ENCODE measurements around the gene FBXO38. TPM values are rescaled to one million over a fixed set of nuclear protein-coding genes. Genes with fewer than 3 reads are reported as not detected.

FBXO38 gene
- total RNA-seq, 2 experiments from 2014 or later: 37.6 to 49.5 TPM

DNA sequence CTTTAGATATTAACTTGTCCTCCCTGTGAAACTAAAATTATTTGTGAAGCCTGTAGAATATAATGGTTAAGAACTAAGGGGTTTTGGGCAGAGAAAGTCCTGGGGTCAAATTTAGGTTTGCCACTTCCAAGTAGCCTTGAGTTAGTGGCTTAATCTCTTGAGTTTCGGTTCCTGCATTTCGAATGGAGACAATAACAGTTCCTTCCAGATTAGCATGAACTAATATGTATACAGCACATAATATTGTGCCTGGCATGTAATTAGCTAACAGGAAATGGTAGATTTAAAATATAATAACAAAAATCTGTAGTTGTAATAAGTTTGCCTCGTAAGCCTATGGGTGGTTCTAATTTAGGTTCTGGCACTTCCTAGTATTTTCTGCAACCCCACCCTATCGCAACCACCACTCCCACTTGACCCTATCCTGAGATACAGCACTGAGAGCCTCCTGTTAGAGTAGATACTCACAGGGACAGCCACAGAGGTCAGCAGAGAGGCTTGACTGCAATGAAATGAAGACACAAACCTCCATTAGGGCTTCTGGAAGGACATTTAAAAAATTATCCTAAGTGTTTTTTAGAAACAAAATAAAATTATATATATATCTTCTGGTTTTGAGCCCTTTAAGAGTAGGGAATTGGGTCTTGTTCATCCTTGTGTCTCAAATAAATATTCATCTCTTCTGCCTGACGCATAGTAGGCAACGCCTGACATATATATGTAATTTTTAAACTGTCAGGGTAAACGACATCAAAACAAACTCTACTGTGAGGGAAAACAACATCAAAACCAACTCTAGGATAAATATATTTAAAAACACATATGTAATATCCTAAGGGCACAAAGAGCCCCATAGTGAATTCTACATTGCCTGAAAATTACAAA, 39.9 kb upstream of the FBXO38 start:
- POLR2A ChIA-PET: no interaction called here
- TF ChIP-seq EZH2phosphoT487 (IDR thresholded peaks at IDR 0.05; ENCODE audit: borderline replicate concordance, low read depth, low read length): no peak
- TF ChIP-seq, protein P1, sequence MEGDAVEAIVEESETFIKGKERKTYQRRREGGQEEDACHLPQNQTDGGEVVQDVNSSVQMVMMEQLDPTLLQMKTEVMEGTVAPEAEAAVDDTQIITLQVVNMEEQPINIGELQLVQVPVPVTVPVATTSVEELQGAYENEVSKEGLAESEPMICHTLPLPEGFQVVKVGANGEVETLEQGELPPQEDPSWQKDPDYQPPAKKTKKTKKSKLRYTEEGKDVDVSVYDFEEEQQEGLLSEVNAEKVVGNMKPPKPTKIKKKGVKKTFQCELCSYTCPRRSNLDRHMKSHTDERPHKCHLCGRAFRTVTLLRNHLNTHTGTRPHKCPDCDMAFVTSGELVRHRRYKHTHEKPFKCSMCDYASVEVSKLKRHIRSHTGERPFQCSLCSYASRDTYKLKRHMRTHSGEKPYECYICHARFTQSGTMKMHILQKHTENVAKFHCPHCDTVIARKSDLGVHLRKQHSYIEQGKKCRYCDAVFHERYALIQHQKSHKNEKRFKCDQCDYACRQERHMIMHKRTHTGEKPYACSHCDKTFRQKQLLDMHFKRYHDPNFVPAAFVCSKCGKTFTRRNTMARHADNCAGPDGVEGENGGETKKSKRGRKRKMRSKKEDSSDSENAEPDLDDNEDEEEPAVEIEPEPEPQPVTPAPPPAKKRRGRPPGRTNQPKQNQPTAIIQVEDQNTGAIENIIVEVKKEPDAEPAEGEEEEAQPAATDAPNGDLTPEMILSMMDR (conservative IDR thresholded peaks at IDR 0.05; ENCODE audit: low read length): no peak
- CTCF ChIA-PET (ENCODE audit: unreplicated experiment): no interaction called here
- H3K4me3 ChIP-seq (ENCODE audit: low read depth, low read length, poor library complexity, severe bottlenecking): no peak overlapping the region
- H3K9me2 ChIP-seq (ENCODE audit: insufficient read depth, low read length): no peaks in the 10 kb centered on the region
- H2AFZ ChIP-seq (ENCODE audit: low read length): no peak overlapping the region
- H3K36me3 ChIP-seq (ENCODE audit: insufficient read depth, low read length): no peaks in the 10 kb centered on the region
- intact Hi-C loops (cut with micrococcal nuclease; ENCODE audit: unreplicated experiment): no loop called here
- H3K9me3 ChIP-seq (ENCODE audit: low read length): no peaks in the 10 kb centered on the region
- no peaks in the 10 kb centered on the region for H4K20me1 ChIP-seq (ENCODE audit: insufficient read depth, low read length)
- H3K4me1 ChIP-seq (ENCODE audit: insufficient read depth, low read length, poor library complexity, severe bottlenecking): no peaks in the 10 kb centered on the region
- DNase-seq (ENCODE audit: low spot score): no peak
- H3K27ac ChIP-seq (ENCODE audit: low read depth, low read length, poor library complexity, severe bottlenecking): no peak overlapping the region
- no peak overlapping the region for H3K4me2 ChIP-seq (ENCODE audit: low read length)
- no TSS peak for BruUV-seq (replicated peaks)
- no peaks in the 10 kb centered on the region for H3K79me2 ChIP-seq (ENCODE audit: insufficient read depth, low read depth, low read length)

DNA sequence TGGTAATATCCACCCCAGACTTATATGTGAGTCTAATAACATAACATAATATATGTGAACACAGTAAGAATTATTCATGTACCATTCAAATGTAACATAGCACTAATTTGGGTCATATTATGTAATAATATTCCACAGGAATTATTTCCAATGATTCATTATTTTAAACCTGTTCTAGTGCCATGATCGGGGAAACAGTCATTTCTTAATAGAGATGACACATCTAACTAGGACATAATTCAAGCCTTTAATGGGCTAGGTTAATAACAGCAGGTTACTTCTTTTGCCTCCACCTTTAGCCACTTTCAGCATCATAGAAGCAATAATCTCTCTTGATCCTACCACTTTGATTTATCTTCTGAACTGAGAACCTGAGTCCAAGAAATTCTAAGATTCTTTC, 36.1 kb upstream of the FBXO38 start:
- no peaks in the 10 kb centered on the region for H3K4me1 ChIP-seq (ENCODE audit: insufficient read depth, low read length, poor library complexity, severe bottlenecking)
- TF ChIP-seq, protein P1 (conservative IDR thresholded peaks at IDR 0.05; ENCODE audit: low read length): no peak
- TF ChIP-seq EZH2phosphoT487 (IDR thresholded peaks at IDR 0.05; ENCODE audit: borderline replicate concordance, low read depth, low read length): no peak
- no peak overlapping the region for H3K4me3 ChIP-seq (ENCODE audit: low read depth, low read length, poor library complexity, severe bottlenecking)
- no peak overlapping the region for H3K4me2 ChIP-seq (ENCODE audit: low read length)
- H4K20me1 ChIP-seq (ENCODE audit: insufficient read depth, low read length): no peaks in the 10 kb centered on the region
- H3K9me2 ChIP-seq (ENCODE audit: insufficient read depth, low read length): no peaks in the 10 kb centered on the region
- H3K36me3 ChIP-seq (ENCODE audit: insufficient read depth, low read length): no peaks in the 10 kb centered on the region
- intact Hi-C loops (cut with micrococcal nuclease; ENCODE audit: unreplicated experiment): no loop called here
- H3K79me2 ChIP-seq (ENCODE audit: insufficient read depth, low read depth, low read length): no peaks in the 10 kb centered on the region
- BruUV-seq (replicated peaks): no TSS peak
- H3K9me3 ChIP-seq (ENCODE audit: low read length): no peaks in the 10 kb centered on the region
- ChIA-PET CTCF (ENCODE audit: unreplicated experiment) (no interaction called here), POLR2A (no interaction called here)
- no peak overlapping the region for H2AFZ ChIP-seq (ENCODE audit: low read length)
- no peak for DNase-seq (ENCODE audit: low spot score)
- no peak overlapping the region for H3K27ac ChIP-seq (ENCODE audit: low read depth, low read length, poor library complexity, severe bottlenecking)

DNA sequence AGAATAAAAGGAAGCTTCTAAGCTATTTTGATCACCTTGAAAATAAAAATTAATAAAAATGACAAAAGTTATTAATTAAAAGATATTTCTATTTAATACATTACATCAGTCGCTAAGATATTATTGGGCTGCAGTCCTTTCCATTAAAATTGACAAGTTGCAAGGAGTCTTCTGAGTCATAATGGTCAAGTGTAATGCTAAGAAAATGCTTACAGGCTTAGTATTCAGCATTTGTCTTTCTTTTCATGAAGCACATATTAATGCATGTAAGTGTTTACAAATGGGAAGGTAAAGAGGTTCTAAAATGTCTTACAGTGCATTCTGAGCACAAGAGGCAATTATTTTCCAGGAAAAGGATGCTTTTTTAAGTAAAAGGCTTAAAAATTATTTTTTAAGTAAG, 31.1 kb upstream of the FBXO38 start:
- intact Hi-C loops (cut with micrococcal nuclease; ENCODE audit: unreplicated experiment): no loop called here
- TF ChIP-seq, protein P1 (conservative IDR thresholded peaks at IDR 0.05; ENCODE audit: low read length): no peak
- TF ChIP-seq EZH2phosphoT487 (IDR thresholded peaks at IDR 0.05; ENCODE audit: borderline replicate concordance, low read depth, low read length): no peak

More for the DNA sequence above, 31.1 kb upstream of the FBXO38 start:
- POLR2A ChIA-PET: no interaction called here
- Histone ChIP-seq H3K27ac (ENCODE audit: low read depth, low read length, poor library complexity, severe bottlenecking) (no peak overlapping the region), H3K4me1 (ENCODE audit: insufficient read depth, low read length, poor library complexity, severe bottlenecking) (no peaks in the 10 kb centered on the region), H3K9me2 (ENCODE audit: insufficient read depth, low read length) (no peaks in the 10 kb centered on the region), H3K79me2 (ENCODE audit: insufficient read depth, low read depth, low read length) (no peaks in the 10 kb centered on the region), H4K20me1 (ENCODE audit: insufficient read depth, low read length) (no peaks in the 10 kb centered on the region), H3K36me3 (ENCODE audit: insufficient read depth, low read length) (no peaks in the 10 kb centered on the region), H3K9me3 (ENCODE audit: low read length) (no peaks in the 10 kb centered on the region), H2AFZ (ENCODE audit: low read length) (no peak overlapping the region), H3K4me3 (ENCODE audit: low read depth, low read length, poor library complexity, severe bottlenecking) (no peak overlapping the region), H3K4me2 (ENCODE audit: low read length) (no peak overlapping the region)
- BruUV-seq (replicated peaks): no TSS peak
- DNase-seq (ENCODE audit: low spot score): no peak
- CTCF ChIA-PET (ENCODE audit: unreplicated experiment): no interaction called here
